ENCODE measurements around the gene FOXJ3. TPM values are rescaled to one million over a fixed set of nuclear protein-coding genes. Genes with fewer than 3 reads are reported as not detected.

The FOXJ3 gene
- total and polyA plus RNA-seq, 2 of the 8 experiments (the other 6 are each of a cell fraction or from before 2014, with no cell fraction given), result 48.6 to 51.9 TPM

- H4K91ac ChIP-seq (replicated peaks; ENCODE audit: insufficient read length, low read length), result no peak overlapping the region
- no peak overlapping the region for H4K5ac ChIP-seq (ENCODE audit: insufficient read length, low read depth, low read length)
- H2AFZ ChIP-seq (ENCODE audit: low read length), result no peak overlapping the region
- H3K79me2 ChIP-seq (ENCODE audit: control insufficient read depth in 1 of 2, insufficient read depth in 2 of 2, low read length in 2 of 2), result peaks cover 3 to 45% of the 10 kb centered on the region in 2 experiments
- FAIRE-seq (no peak), DNase-seq (ENCODE audit: low read depth in 1 of 2, low spot score in 2 of 2) (no peak)
- ChIA-PET POLR2A (ENCODE audit: partially characterized antibody) (no interaction called here), CTCF (ENCODE audit: partially characterized antibody) (interaction anchor here (0.6 to 1.5 kb wide), 4 partner anchors 8 to 1664 kb away, joined by 3 read pairs; no protein-coding TSS in a partner anchor)
- no peak overlapping the region for H3K27ac ChIP-seq (ENCODE audit: low read depth, low read length)
- H3K4me3 ChIP-seq (ENCODE audit: extremely low read depth in 1 of 4, insufficient read depth in 2 of 4, low read depth in 3 of 4, low read length in 4 of 4), result no peak overlapping the region
- H3K9me3 ChIP-seq (ENCODE audit: insufficient read depth in 2 of 2, low read depth in 1 of 2, low read length in 1 of 2), result no peaks in the 10 kb centered on the region
- no peak overlapping the region for H2BK15ac ChIP-seq (ENCODE audit: low read length)
- H3K14ac ChIP-seq (ENCODE audit: insufficient read length), result no peak overlapping the region
- peaks cover 0 to 2% of the 10 kb centered on the region in 2 experiments for H4K20me1 ChIP-seq (replicated peaks in 1 of 2; ENCODE audit: control insufficient read depth in 1 of 2, insufficient read depth in 2 of 2, low read length in 2 of 2)
- 90% methylated on average over 1 of the region's 1 CpG; no CpG with 5 or more reads in 1 of the 2 experiments for WGBS, 2 experiments (ENCODE audit: extremely low coverage in 1 of 2, insufficient coverage in 1 of 2, insufficient read length in 1 of 2, insufficient replicate concordance in 2 of 2, low coverage in 1 of 2, low lambda C conversion rate in 2 of 2, missing lambda C conversion rate in 1 of 2)
- H3K56ac ChIP-seq (replicated peaks; ENCODE audit: insufficient read length, low read depth, low read length), result no peak overlapping the region
- H3K9ac ChIP-seq (replicated peaks in 1 of 4; ENCODE audit: extremely low read depth in 1 of 4, low read depth in 3 of 4, low read length in 3 of 4), result no peak overlapping the region
- H3K4me1 ChIP-seq (replicated peaks in 1 of 4; ENCODE audit: control insufficient read depth in 3 of 4, insufficient read depth in 4 of 4, low read length in 3 of 4), result no peaks in the 10 kb centered on the region
- no peak overlapping the region for H2AK5ac ChIP-seq (ENCODE audit: low read depth, low read length)
- no peak overlapping the region for H4K8ac ChIP-seq (ENCODE audit: extremely low read depth, insufficient read depth, low read length)
- no peak overlapping the region for H3K4me2 ChIP-seq (ENCODE audit: insufficient read depth in 1 of 2, low read depth in 2 of 2, low read length in 2 of 2)
- no peak overlapping the region for H3K23ac ChIP-seq (ENCODE audit: insufficient read length)
- no peak overlapping the region for H3K4ac ChIP-seq (replicated peaks; ENCODE audit: insufficient read length, low read depth, low read length)
- no peaks in the 10 kb centered on the region for H3K27me3 ChIP-seq (replicated peaks in 1 of 4; ENCODE audit: control insufficient read depth in 3 of 4, extremely low read depth in 1 of 4, insufficient read depth in 3 of 4, low read length in 3 of 4)
- H3K23me2 ChIP-seq (ENCODE audit: low read depth, low read length), result no peaks in the 10 kb centered on the region
- peaks cover 0 to 7% (median under 1%) of the 10 kb centered on the region in 4 experiments; a peak in 2 of 8 replicates for H3K36me3 ChIP-seq (ENCODE audit: control insufficient read depth in 2 of 4, insufficient read depth in 4 of 4, low read length in 3 of 4)
- no peak overlapping the region for H2BK20ac ChIP-seq (ENCODE audit: low read length)
- no peak overlapping the region for H3K18ac ChIP-seq (ENCODE audit: extremely low read depth, low read length)
- H2BK12ac ChIP-seq (ENCODE audit: low read depth, low read length), result no peak overlapping the region
- H2BK5ac ChIP-seq (ENCODE audit: low read depth, low read length), result no peak overlapping the region
- H3K79me1 ChIP-seq (ENCODE audit: low read depth, low read length), result peaks cover 7% of the 10 kb centered on the region; the same call in 1 of the 2 replicates
- H2BK120ac ChIP-seq (replicated peaks; ENCODE audit: low read depth, low read length), result no peak overlapping the region
- TF ChIP-seq TBP (IDR thresholded peaks at IDR 0.05; ENCODE audit: low read depth, low read length), result no peak
- no peak for TF ChIP-seq EZH2 (IDR thresholded peaks at IDR 0.05; ENCODE audit: low read depth, low read length, severe bottlenecking)
- no peak for TF ChIP-seq EP300 (IDR thresholded peaks at IDR 0.05; ENCODE audit: borderline replicate concordance in 1 of 2, low read depth in 2 of 2, low read length in 2 of 2)
- TF ChIP-seq SUZ12 (IDR thresholded peaks at IDR 0.05; ENCODE audit: low read length), result no peak
- no peak for TF ChIP-seq MAX (IDR thresholded peaks at IDR 0.05)
- no peak for TF ChIP-seq SIN3A (conservative IDR thresholded peaks at IDR 0.05 in 1 of 2, IDR thresholded peaks at IDR 0.05 in 1 of 2; ENCODE audit: low read depth in 1 of 2, low read length in 2 of 2)
- TF ChIP-seq NANOG (IDR thresholded peaks at IDR 0.05; ENCODE audit: insufficient read depth, low read depth, low read length, poor library complexity, severe bottlenecking), result no peak
- TF ChIP-seq SIX5 (IDR thresholded peaks at IDR 0.05; ENCODE audit: low read depth, low read length), result no peak
- TF ChIP-seq ZNF274 (IDR thresholded peaks at IDR 0.05; ENCODE audit: borderline replicate concordance, extremely low read depth, low read length), result no peak
- TF ChIP-seq RXRA (IDR thresholded peaks at IDR 0.05; ENCODE audit: insufficient read depth, low read depth, low read length), result no peak
- no peak for TF ChIP-seq BACH1 (IDR thresholded peaks at IDR 0.05; ENCODE audit: low read length)
- TF ChIP-seq CEBPB (IDR thresholded peaks at IDR 0.05; ENCODE audit: low read depth, low read length), result no peak
- TF ChIP-seq EGR1 (IDR thresholded peaks at IDR 0.05; ENCODE audit: borderline replicate concordance, low read depth, low read length), result no peak
- TF ChIP-seq SP2 (IDR thresholded peaks at IDR 0.05; ENCODE audit: low read length), result no peak
Observed at GRCh38 chr1:42302034-42302433, 33.0 kb downstream of the FOXJ3 start.

Measured in H1 (cell line).